Measurements from ENCODE around the gene KLHL4. TPM values are rescaled to one million over a fixed set of nuclear protein-coding genes. Genes with fewer than 3 reads are reported as not detected.

The KLHL4 gene
- total RNA-seq, 1 experiment from 2014 or later = 0.10 TPM

DNA sequence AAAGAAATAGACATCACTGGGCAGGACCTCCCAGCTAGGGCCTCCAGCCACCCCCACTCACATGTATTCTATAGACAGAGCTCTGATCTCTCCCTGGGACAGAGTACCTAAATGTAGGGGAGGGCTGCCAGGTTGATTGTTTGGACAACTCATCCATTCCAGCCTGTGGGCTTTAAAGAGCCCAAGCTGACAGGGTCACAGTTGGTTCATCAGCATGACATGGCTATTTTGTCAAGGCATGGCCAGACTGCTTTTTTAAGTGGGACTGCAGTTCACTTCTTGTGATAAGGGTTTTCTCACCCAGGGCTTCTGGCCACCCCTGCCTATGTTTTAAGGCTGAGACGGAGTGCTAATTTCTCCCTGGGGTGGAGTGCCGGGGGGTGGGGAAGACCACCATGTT, 63.3 kb downstream of the KLHL4 start:
- Histone ChIP-seq H3K9ac (ENCODE audit: low read length) (no peak overlapping the region), H3K4me1 (ENCODE audit: control insufficient read depth in 1 of 2, insufficient read depth in 2 of 2, low read length in 2 of 2) (no peaks in the 10 kb centered on the region), H3K4me2 (ENCODE audit: low read length) (no peak overlapping the region), H3K36me3 (ENCODE audit: control insufficient read depth in 1 of 2, insufficient read depth in 2 of 2, low read length in 2 of 2) (no peaks in the 10 kb centered on the region), H3K4me3 (replicated peaks in 1 of 2; ENCODE audit: low read depth in 1 of 2, low read length in 2 of 2) (no peak overlapping the region), H3K27ac (ENCODE audit: low read depth, low read length) (no peak overlapping the region), H3K9me2 (ENCODE audit: insufficient read depth) (no peaks in the 10 kb centered on the region), H2AFZ (ENCODE audit: low read depth, low read length, poor library complexity, severe bottlenecking) (no peak overlapping the region), H4K20me1 (ENCODE audit: insufficient read depth) (no peaks in the 10 kb centered on the region), H3K9me3 (ENCODE audit: control insufficient read depth in 1 of 2, insufficient read depth in 1 of 2, low read depth in 1 of 2, low read length in 2 of 2) (no peaks in the 10 kb centered on the region), H3K79me2 (ENCODE audit: insufficient read depth, low read length) (no peaks in the 10 kb centered on the region), H3K27me3 (ENCODE audit: insufficient read depth, low read length) (no peaks in the 10 kb centered on the region)
- POLR2A ChIA-PET = no interaction called here
- no TSS peak for BruUV-seq (replicated peaks)
- intact Hi-C loops (cut with micrococcal nuclease) = no loop called here
- TF ChIP-seq ZNF274 (IDR thresholded peaks at IDR 0.05; ENCODE audit: low read depth, low read length) (no peak), RAD21 (IDR thresholded peaks at IDR 0.05; ENCODE audit: low read depth) (no peak), TCF7L2 (IDR thresholded peaks at IDR 0.05; ENCODE audit: borderline replicate concordance, extremely low read depth, insufficient read depth, insufficient read length) (no peak), CEBPB (IDR thresholded peaks at IDR 0.05; ENCODE audit: low read depth) (no peak), EGR1 (IDR thresholded peaks at IDR 0.05; ENCODE audit: low read depth) (no peak), YY1 (IDR thresholded peaks at IDR 0.05; ENCODE audit: extremely low read depth, insufficient replicate concordance, low read depth, low read length) (no peak), POLR2AphosphoS5 (IDR thresholded peaks at IDR 0.05; ENCODE audit: low read depth, low read length) (no peak)
- TF ChIP-seq, protein P1, sequence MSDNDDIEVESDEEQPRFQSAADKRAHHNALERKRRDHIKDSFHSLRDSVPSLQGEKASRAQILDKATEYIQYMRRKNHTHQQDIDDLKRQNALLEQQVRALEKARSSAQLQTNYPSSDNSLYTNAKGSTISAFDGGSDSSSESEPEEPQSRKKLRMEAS (IDR thresholded peaks at IDR 0.05) = no peak
- TF ChIP-seq, protein P2, sequence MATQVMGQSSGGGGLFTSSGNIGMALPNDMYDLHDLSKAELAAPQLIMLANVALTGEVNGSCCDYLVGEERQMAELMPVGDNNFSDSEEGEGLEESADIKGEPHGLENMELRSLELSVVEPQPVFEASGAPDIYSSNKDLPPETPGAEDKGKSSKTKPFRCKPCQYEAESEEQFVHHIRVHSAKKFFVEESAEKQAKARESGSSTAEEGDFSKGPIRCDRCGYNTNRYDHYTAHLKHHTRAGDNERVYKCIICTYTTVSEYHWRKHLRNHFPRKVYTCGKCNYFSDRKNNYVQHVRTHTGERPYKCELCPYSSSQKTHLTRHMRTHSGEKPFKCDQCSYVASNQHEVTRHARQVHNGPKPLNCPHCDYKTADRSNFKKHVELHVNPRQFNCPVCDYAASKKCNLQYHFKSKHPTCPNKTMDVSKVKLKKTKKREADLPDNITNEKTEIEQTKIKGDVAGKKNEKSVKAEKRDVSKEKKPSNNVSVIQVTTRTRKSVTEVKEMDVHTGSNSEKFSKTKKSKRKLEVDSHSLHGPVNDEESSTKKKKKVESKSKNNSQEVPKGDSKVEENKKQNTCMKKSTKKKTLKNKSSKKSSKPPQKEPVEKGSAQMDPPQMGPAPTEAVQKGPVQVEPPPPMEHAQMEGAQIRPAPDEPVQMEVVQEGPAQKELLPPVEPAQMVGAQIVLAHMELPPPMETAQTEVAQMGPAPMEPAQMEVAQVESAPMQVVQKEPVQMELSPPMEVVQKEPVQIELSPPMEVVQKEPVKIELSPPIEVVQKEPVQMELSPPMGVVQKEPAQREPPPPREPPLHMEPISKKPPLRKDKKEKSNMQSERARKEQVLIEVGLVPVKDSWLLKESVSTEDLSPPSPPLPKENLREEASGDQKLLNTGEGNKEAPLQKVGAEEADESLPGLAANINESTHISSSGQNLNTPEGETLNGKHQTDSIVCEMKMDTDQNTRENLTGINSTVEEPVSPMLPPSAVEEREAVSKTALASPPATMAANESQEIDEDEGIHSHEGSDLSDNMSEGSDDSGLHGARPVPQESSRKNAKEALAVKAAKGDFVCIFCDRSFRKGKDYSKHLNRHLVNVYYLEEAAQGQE (IDR thresholded peaks at IDR 0.05; ENCODE audit: low read depth) = no peak
- DNase-seq (ENCODE audit: low read depth, low spot score) (no peak), ATAC-seq (no peak)
- CTCF ChIA-PET = no interaction called here
- RAD21 ChIA-PET (ENCODE audit: low non-redundant PET in 1 of 2, low total read pairs in 2 of 2, uncharacterized antibody in 2 of 2, unreplicated experiment in 2 of 2) = no interaction called here
